PC-9 (cell line): Measurements from ENCODE around the gene COL24A1.
"Not testable (repeated sequence)": the region's sequence is repeated elsewhere in the genome, so short reads cannot be mapped to it uniquely, and the experiment has no call there.

Experiments
- CTCF ChIP-seq: fragments of 200-600 bp; sonication (generic); conservative IDR thresholded peaks from 2 replicates; pipeline ENCODE4 v1.6.1; 2017; ENCODE audit warnings: mixed run types, antibody characterized with exemption, mild to moderate bottlenecking, moderate library complexity
- EZH2 ChIP-seq: fragments of 200-600 bp; sonication (generic); IDR thresholded peaks from 2 replicates; pipeline ENCODE4 v1.8.0; 2017; ENCODE audit warnings: antibody characterized with exemption, low read depth

GRCh38 chr1:86072474-86072873, 84.1 kb downstream of the COL24A1 start:
- TF ChIP-seq CTCF, EZH2: not testable (repeated sequence)
